Lung (tissue), 12 donors: Measurements from ENCODE around the gene DHX34. TPM values are rescaled to one million over a fixed set of nuclear protein-coding genes. Genes with fewer than 3 reads are reported as not detected.
A peak's percentile ranks its signal among the peaks of the same experiment; 100 is the strongest.
"Not testable (repeated sequence)": the region's sequence is repeated elsewhere in the genome, so short reads cannot be mapped to it uniquely, and the experiment has no call there.

Experiments used
- ATAC-seq: fragments of 200-7000 bp; cut with Tn5 transposase; one replicate; pipeline ENCODE4 v1.9.1; 2020; ENCODE audit warnings: moderate number of reproducible peaks; ENCODE audit not compliant: insufficient read depth, low FRiP score
- DNase-seq, 3 donors: peaks; one replicate each; pipeline ENCODE4 v3.0.0-alpha.2; 2013 to 2017
- H3K27ac ChIP-seq, 2 donors: one replicate each; pipeline ENCODE4 v1.5.1; 2013; ENCODE audit warnings: mild to moderate bottlenecking in 2 of 2, moderate library complexity in 2 of 2, control low read depth in 1 of 2, inconsistent platforms in 1 of 2, low read depth in 1 of 2, low read length in 1 of 2
- H3K27me3 ChIP-seq, 3 donors: one replicate each; pipeline ENCODE4 v1.5.1; 2013; ENCODE audit warnings: low read length in 2 of 3; ENCODE audit not compliant: control insufficient read depth in 3 of 3, insufficient read depth in 3 of 3
- H3K36me3 ChIP-seq, 4 donors: one replicate each; pipeline ENCODE4 v1.5.1; 2013; ENCODE audit warnings: low read length in 4 of 4, mild to moderate bottlenecking in 1 of 4, moderate library complexity in 1 of 4; ENCODE audit not compliant: control insufficient read depth in 4 of 4, insufficient read depth in 4 of 4
- H3K4me1 ChIP-seq, 5 donors: one replicate each; pipeline ENCODE4 v1.5.1; 2013; ENCODE audit warnings: low read length in 5 of 5, mild to moderate bottlenecking in 2 of 5, moderate library complexity in 1 of 5; ENCODE audit not compliant: control insufficient read depth in 5 of 5, insufficient read depth in 5 of 5
- H3K4me3 ChIP-seq: one replicate; pipeline ENCODE4 v1.5.1; 2013; ENCODE audit warnings: mild to moderate bottlenecking, control low read depth, moderate library complexity
- H3K9ac ChIP-seq, 2 donors: one replicate each; pipeline ENCODE4 v1.5.1; 2013; ENCODE audit warnings: low read length in 2 of 2, control low read depth in 1 of 2; ENCODE audit not compliant: insufficient read depth in 1 of 2
- H3K9me3 ChIP-seq, 4 donors: one replicate each; pipeline ENCODE4 v1.5.1; 2013; ENCODE audit warnings: low read length in 3 of 4, mild to moderate bottlenecking in 1 of 4, moderate library complexity in 1 of 4; ENCODE audit not compliant: control insufficient read depth in 4 of 4, insufficient read depth in 3 of 4
- CTCF ChIP-seq: IDR thresholded peaks from 2 replicates; pipeline ENCODE4 v1.5.1; 2012; ENCODE audit warnings: mild to moderate bottlenecking; ENCODE audit errors: control extremely low read depth, extremely low read depth
- WGBS, 2 donors: extraction: QIAGEN DNeasy Blood & Tissue Kit; methylation state at CpG; one replicate each; pipeline ENCODE4 v1.1.7; 2013; 5-methylcytosine and 5-hydroxymethylcytosine counted together
- polyA plus RNA-seq, 2 donors: library from polyadenylated mRNA; stranded (reverse); fragments of 200-250 nt; gene quantifications; one replicate each; pipeline ENCODE4 v1.2.1, GENCODE V29; 2013
- total RNA-seq, 2 donors: library from RNA; depleted of rRNA in 1 of 2; stranded (reverse); fragments of >200 nt in 1 of 2; gene quantifications; one replicate each; pipeline ENCODE4 v1.2.1, GENCODE V29; 2014 to 2021
- donor health status: control.
- donor health status: control.
- donor health status: Bipolar disorder and iron deficiency.
- donor health status: healthy.
- donor health status: DM: yes; HTN: yes; CAD: no.

Gene DHX34
- total and polyA plus RNA-seq, 4 donors = 13.5 to 24.2 (median 16.5) TPM

GRCh38 chr19:47381121-47381520 is 32.0 kb downstream of the DHX34 start:
- no peaks in the 10 kb centered on the region for H3K4me1 ChIP-seq
- TF ChIP-seq CTCF = no peak
- ATAC-seq = no peak
- H3K9ac ChIP-seq = no peak overlapping the region
- no peak for DNase-seq
- H3K9me3 ChIP-seq = peaks cover 0 to 5% (median 0%) of the 10 kb centered on the region in 4 donors
- no peak overlapping the region for H3K27ac ChIP-seq
- H3K4me3 ChIP-seq = no peak overlapping the region
- WGBS, 2 donors = 94 to 96% methylated on average over 12 to 14 of the region's 14 CpGs
- H3K27me3 ChIP-seq = no peaks in the 10 kb centered on the region
- H3K36me3 ChIP-seq = peaks cover 13 to 54% (median 25%) of the 10 kb centered on the region in 4 donors

- no peak overlapping the region for H3K4me3 ChIP-seq
- WGBS, 2 donors = 32 to 71% methylated on average over 11 of the region's 11 CpGs
- H3K27me3 ChIP-seq = no peaks in the 10 kb centered on the region
- H3K27ac ChIP-seq = no peak overlapping the region
- H3K4me1 ChIP-seq = no peaks in the 10 kb centered on the region
- H3K9ac ChIP-seq = no peak overlapping the region
- DNase-seq (no peak), ATAC-seq (no peak)
- no peak for TF ChIP-seq CTCF
- H3K36me3 ChIP-seq = peaks cover 12 to 47% (median 23%) of the 10 kb centered on the region in 4 donors
- H3K9me3 ChIP-seq = peaks cover 0 to 5% (median 0%) of the 10 kb centered on the region in 4 donors
These were observed 32.7 kb downstream of the DHX34 start for GRCh38 chr19:47381653-47382279.

- H3K27ac ChIP-seq, H3K9ac ChIP-seq, H3K9me3 ChIP-seq, ATAC-seq, H3K4me3 ChIP-seq, H3K27me3 ChIP-seq, H3K4me1 ChIP-seq, DNase-seq: not testable (repeated sequence)
- WGBS, 2 donors = 92 to 93% methylated on average over 5 of the region's 5 CpGs
- H3K36me3 ChIP-seq = peaks cover 12 to 31% (median 19%) of the 10 kb centered on the region in 4 donors
These were observed 34.8 kb downstream of the DHX34 start for GRCh38 chr19:47383890-47384289.

- not testable (repeated sequence) for H3K27ac ChIP-seq, ATAC-seq, H3K9me3 ChIP-seq, DNase-seq, H3K4me1 ChIP-seq, H3K4me3 ChIP-seq, H3K27me3 ChIP-seq, H3K9ac ChIP-seq
- H3K36me3 ChIP-seq = peaks cover 12 to 27% (median 16%) of the 10 kb centered on the region in 4 donors
- 86 to 96% methylated on average over 4 of the region's 4 CpGs for WGBS, 2 donors
These were observed 35.4 kb downstream of the DHX34 start for GRCh38 chr19:47384533-47384932.

- H3K27ac ChIP-seq, H3K36me3 ChIP-seq, H3K9me3 ChIP-seq, ATAC-seq, DNase-seq, H3K4me3 ChIP-seq, H3K27me3 ChIP-seq, H3K4me1 ChIP-seq, H3K9ac ChIP-seq: not testable (repeated sequence)
- 63 to 84% methylated on average over 12 of the region's 12 CpGs for WGBS, 2 donors
These were observed 37.5 kb downstream of the DHX34 start for GRCh38 chr19:47386582-47386981.

GRCh38 chr19:47387623-47388022 is 38.5 kb downstream of the DHX34 start:
- not testable (repeated sequence) for H3K9me3 ChIP-seq, ATAC-seq, DNase-seq, H3K36me3 ChIP-seq, H3K27me3 ChIP-seq, H3K4me1 ChIP-seq, H3K9ac ChIP-seq, H3K4me3 ChIP-seq, H3K27ac ChIP-seq
- WGBS, 2 donors = 67 to 72% methylated on average over 3 of the region's 3 CpGs

GRCh38 chr19:47388721-47389120 is 39.6 kb downstream of the DHX34 start:
- not testable (repeated sequence) for DNase-seq, H3K9me3 ChIP-seq, H3K36me3 ChIP-seq, H3K27me3 ChIP-seq, H3K4me1 ChIP-seq, ATAC-seq, H3K4me3 ChIP-seq, H3K9ac ChIP-seq
- peak overlapping the region in 1 of 2 donors; percentile 72 for H3K27ac ChIP-seq
- 33 to 63% methylated on average over 5 of the region's 5 CpGs for WGBS, 2 donors
